ENCODE data around the gene MBOAT1. TPM values are rescaled to one million over a fixed set of nuclear protein-coding genes. Genes with fewer than 3 reads are reported as not detected.

Gene MBOAT1
- polyA plus RNA-seq, 1 of the 3 experiments (the other 2 are of a cell fraction) = 3.0 TPM

DNA sequence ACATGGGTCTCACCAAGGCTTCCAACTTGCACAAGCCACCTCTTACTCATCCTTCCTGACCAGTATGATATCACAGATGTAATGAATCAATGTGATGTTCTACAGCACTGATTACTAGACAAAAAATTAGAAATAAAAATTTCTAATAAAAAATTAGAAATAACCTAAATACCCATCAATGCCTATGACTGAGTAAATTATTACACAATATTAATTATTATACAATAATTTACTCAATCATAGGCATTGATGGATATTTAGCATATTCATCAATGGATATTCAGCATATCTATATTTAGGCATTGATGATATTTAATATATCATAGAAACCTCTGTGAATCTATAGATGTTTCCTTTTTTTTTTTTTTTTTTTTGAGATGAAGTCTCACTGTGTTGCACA is 43.2 kb upstream of the MBOAT1 start:
- Histone ChIP-seq H3K9me2 (no peaks in the 10 kb centered on the region), H3F3A (replicated peaks; ENCODE audit: insufficient read depth) (no peaks in the 10 kb centered on the region), H3K79me2 (ENCODE audit: insufficient read depth) (no peaks in the 10 kb centered on the region), H3K4me3 (ENCODE audit: low read depth in 2 of 2, low read length in 1 of 2) (no peak overlapping the region), H2AFZ (ENCODE audit: low read depth) (no peak overlapping the region), H3K9me3 (no peaks in the 10 kb centered on the region), H3K4me1 (ENCODE audit: control insufficient read depth in 1 of 2, insufficient read depth in 2 of 2, low read depth in 1 of 2, low read length in 1 of 2) (no peaks in the 10 kb centered on the region), H3K4me2 (no peak overlapping the region), H3K36me3 (replicated peaks in 1 of 2; ENCODE audit: control insufficient read depth in 1 of 2, insufficient read depth in 2 of 2, low read length in 1 of 2) (no peaks in the 10 kb centered on the region), H3K9ac (no peak overlapping the region), H4K20me1 (ENCODE audit: insufficient read depth) (no peaks in the 10 kb centered on the region), H3K27ac (ENCODE audit: low read depth in 2 of 2, low read length in 1 of 2) (no peak overlapping the region), H3K27me3 (ENCODE audit: insufficient read depth) (no peaks in the 10 kb centered on the region)
- TF ChIP-seq TAF1 (IDR thresholded peaks at IDR 0.05; ENCODE audit: borderline replicate concordance, low read depth, low read length) (no peak), RCOR1 (IDR thresholded peaks at IDR 0.05; ENCODE audit: low read length) (no peak), MXI1 (IDR thresholded peaks at IDR 0.05; ENCODE audit: low read depth, low read length) (no peak), TEAD4 (IDR thresholded peaks at IDR 0.05; ENCODE audit: borderline replicate concordance, insufficient read depth) (no peak), POLR2AphosphoS5 (IDR thresholded peaks at IDR 0.05; ENCODE audit: low read depth, low read length) (no peak), NRF1 (IDR thresholded peaks at IDR 0.05; ENCODE audit: low read depth, low read length) (no peak), FOXM1 (IDR thresholded peaks at IDR 0.05; ENCODE audit: low read depth) (no peak), ELF1 (IDR thresholded peaks at IDR 0.05) (no peak)
- TF ChIP-seq, protein P1, sequence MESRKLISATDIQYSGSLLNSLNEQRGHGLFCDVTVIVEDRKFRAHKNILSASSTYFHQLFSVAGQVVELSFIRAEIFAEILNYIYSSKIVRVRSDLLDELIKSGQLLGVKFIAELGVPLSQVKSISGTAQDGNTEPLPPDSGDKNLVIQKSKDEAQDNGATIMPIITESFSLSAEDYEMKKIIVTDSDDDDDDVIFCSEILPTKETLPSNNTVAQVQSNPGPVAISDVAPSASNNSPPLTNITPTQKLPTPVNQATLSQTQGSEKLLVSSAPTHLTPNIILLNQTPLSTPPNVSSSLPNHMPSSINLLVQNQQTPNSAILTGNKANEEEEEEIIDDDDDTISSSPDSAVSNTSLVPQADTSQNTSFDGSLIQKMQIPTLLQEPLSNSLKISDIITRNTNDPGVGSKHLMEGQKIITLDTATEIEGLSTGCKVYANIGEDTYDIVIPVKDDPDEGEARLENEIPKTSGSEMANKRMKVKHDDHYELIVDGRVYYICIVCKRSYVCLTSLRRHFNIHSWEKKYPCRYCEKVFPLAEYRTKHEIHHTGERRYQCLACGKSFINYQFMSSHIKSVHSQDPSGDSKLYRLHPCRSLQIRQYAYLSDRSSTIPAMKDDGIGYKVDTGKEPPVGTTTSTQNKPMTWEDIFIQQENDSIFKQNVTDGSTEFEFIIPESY (IDR thresholded peaks at IDR 0.05; ENCODE audit: borderline replicate concordance, low read depth) = no peak
- TF ChIP-seq, protein P2, sequence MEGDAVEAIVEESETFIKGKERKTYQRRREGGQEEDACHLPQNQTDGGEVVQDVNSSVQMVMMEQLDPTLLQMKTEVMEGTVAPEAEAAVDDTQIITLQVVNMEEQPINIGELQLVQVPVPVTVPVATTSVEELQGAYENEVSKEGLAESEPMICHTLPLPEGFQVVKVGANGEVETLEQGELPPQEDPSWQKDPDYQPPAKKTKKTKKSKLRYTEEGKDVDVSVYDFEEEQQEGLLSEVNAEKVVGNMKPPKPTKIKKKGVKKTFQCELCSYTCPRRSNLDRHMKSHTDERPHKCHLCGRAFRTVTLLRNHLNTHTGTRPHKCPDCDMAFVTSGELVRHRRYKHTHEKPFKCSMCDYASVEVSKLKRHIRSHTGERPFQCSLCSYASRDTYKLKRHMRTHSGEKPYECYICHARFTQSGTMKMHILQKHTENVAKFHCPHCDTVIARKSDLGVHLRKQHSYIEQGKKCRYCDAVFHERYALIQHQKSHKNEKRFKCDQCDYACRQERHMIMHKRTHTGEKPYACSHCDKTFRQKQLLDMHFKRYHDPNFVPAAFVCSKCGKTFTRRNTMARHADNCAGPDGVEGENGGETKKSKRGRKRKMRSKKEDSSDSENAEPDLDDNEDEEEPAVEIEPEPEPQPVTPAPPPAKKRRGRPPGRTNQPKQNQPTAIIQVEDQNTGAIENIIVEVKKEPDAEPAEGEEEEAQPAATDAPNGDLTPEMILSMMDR (IDR thresholded peaks at IDR 0.05) = no peak
- TF ChIP-seq, protein P3, sequence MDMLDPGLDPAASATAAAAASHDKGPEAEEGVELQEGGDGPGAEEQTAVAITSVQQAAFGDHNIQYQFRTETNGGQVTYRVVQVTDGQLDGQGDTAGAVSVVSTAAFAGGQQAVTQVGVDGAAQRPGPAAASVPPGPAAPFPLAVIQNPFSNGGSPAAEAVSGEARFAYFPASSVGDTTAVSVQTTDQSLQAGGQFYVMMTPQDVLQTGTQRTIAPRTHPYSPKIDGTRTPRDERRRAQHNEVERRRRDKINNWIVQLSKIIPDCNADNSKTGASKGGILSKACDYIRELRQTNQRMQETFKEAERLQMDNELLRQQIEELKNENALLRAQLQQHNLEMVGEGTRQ (IDR thresholded peaks at IDR 0.05; ENCODE audit: borderline replicate concordance, low read depth, low read length) = no peak
- POLR2A ChIA-PET = no interaction called here
- DNase-seq = no peak
- CTCF ChIA-PET = no interaction called here

DNA sequence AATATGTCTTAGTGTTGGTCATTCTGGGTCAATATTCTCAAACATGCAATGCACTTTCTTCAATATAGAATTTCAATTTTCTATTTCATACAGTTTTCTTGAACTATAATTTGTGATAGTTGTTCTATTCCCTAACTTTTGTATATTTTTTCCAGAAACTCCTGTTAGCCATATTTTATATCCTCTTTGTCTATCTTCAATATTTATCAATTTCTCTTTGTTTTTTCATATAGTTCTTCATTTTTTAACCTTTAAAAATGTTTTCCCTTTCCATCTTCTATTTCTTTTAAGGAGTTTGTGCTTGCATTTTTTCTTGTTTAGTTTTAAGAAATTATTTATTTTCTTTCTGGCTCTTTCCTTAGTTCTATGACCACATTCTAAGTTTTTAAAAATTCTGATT is 42.0 kb upstream of the MBOAT1 start:
- Histone ChIP-seq H4K20me1 (ENCODE audit: insufficient read depth) (no peaks in the 10 kb centered on the region), H3K9ac (no peak overlapping the region), H2AFZ (ENCODE audit: low read depth) (no peak overlapping the region), H3K27ac (ENCODE audit: low read depth in 2 of 2, low read length in 1 of 2) (no peak overlapping the region), H3K79me2 (ENCODE audit: insufficient read depth) (no peaks in the 10 kb centered on the region), H3K4me3 (ENCODE audit: low read depth in 2 of 2, low read length in 1 of 2) (no peak overlapping the region), H3K9me3 (no peaks in the 10 kb centered on the region), H3F3A (replicated peaks; ENCODE audit: insufficient read depth) (no peaks in the 10 kb centered on the region), H3K4me2 (no peak overlapping the region), H3K36me3 (replicated peaks in 1 of 2; ENCODE audit: control insufficient read depth in 1 of 2, insufficient read depth in 2 of 2, low read length in 1 of 2) (no peaks in the 10 kb centered on the region), H3K27me3 (ENCODE audit: insufficient read depth) (no peaks in the 10 kb centered on the region), H3K4me1 (ENCODE audit: control insufficient read depth in 1 of 2, insufficient read depth in 2 of 2, low read depth in 1 of 2, low read length in 1 of 2) (no peaks in the 10 kb centered on the region), H3K9me2 (no peaks in the 10 kb centered on the region)
- DNase-seq = no peak
- ChIA-PET POLR2A (no interaction called here), CTCF (no interaction called here)
- TF ChIP-seq SMC3 (IDR thresholded peaks at IDR 0.05; ENCODE audit: low read depth, low read length) (no peak), RCOR1 (IDR thresholded peaks at IDR 0.05; ENCODE audit: low read length) (no peak), RFX5 (IDR thresholded peaks at IDR 0.05; ENCODE audit: low read length) (no peak), SIN3A (IDR thresholded peaks at IDR 0.05; ENCODE audit: borderline replicate concordance, low read depth, low read length) (no peak), GABPA (IDR thresholded peaks at IDR 0.05; ENCODE audit: low read depth) (no peak)
- TF ChIP-seq, protein P2 (IDR thresholded peaks at IDR 0.05) = no peak

Data from SK-N-SH (cell line).